Tibial nerve (tissue), 4 donors: ENCODE results near the gene HOMER2.

ENCODE experiments used
- EP300 ChIP-seq, 2 donors: sonication (generic); formaldehyde crosslinking; IDR thresholded peaks; one replicate each; pipeline ENCODE4 v1.6.1; 2017; ENCODE audit warnings: antibody characterized with exemption in 2 of 2, mild to moderate bottlenecking in 1 of 2
- POLR2A ChIP-seq, 2 donors: fragments of 450-650 bp; IDR thresholded peaks; one replicate each; pipeline ENCODE4 v1.6.1; 2017; ENCODE audit warnings: antibody characterized with exemption in 2 of 2, mild to moderate bottlenecking in 2 of 2, moderate library complexity in 2 of 2
- TF ChIP-seq, protein P1 (sequence below), 5 experiments: fragments of 200-600 bp in 3 of 5; fragments of 450-650 bp in 2 of 5; sonication (generic) in 3 of 5; IDR thresholded peaks; one replicate each; pipeline ENCODE4 v1.5.1; 2016 to 2019; ENCODE audit warnings: antibody characterized with exemption in 5 of 5, mild to moderate bottlenecking in 3 of 5, moderate library complexity in 2 of 5

DNA sequence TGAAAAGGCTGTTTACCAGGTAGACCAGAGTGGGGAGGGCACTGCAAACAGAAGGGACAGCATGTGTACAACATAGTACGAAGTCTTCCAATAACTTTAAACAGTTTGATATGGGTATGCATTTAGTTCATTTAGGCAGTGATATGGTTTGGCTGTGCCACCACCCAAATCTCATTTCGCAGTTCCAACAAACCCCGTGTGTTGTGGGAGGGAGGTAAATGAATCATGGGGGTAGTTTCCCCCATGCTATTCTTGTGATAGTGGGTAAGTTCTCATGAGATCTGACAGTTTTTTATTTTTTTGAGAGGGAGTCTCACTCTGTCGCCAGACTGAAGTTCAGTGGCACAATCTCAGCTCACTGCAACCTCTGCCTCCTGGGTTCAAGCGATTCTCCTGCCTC lies 25.9 kb upstream of the HOMER2 start:
- TF ChIP-seq, protein P1, sequence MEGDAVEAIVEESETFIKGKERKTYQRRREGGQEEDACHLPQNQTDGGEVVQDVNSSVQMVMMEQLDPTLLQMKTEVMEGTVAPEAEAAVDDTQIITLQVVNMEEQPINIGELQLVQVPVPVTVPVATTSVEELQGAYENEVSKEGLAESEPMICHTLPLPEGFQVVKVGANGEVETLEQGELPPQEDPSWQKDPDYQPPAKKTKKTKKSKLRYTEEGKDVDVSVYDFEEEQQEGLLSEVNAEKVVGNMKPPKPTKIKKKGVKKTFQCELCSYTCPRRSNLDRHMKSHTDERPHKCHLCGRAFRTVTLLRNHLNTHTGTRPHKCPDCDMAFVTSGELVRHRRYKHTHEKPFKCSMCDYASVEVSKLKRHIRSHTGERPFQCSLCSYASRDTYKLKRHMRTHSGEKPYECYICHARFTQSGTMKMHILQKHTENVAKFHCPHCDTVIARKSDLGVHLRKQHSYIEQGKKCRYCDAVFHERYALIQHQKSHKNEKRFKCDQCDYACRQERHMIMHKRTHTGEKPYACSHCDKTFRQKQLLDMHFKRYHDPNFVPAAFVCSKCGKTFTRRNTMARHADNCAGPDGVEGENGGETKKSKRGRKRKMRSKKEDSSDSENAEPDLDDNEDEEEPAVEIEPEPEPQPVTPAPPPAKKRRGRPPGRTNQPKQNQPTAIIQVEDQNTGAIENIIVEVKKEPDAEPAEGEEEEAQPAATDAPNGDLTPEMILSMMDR (IDR thresholded peaks at IDR 0.05), result no peak
- TF ChIP-seq POLR2A (IDR thresholded peaks at IDR 0.05) (no peak), EP300 (IDR thresholded peaks at IDR 0.05) (no peak)
